Ishikawa (cell line): ENCODE results near the gene MAN2B2.

ENCODE experiments used
- CEBPB ChIP-seq: IDR thresholded peaks from 2 replicates; pipeline ENCODE4 v1.6.1; 2012
- CREB1 ChIP-seq: IDR thresholded peaks from 2 replicates; pipeline ENCODE4 v1.6.1; 2012; ENCODE audit warnings: low read depth
- EGR1 ChIP-seq: IDR thresholded peaks from 2 replicates; pipeline ENCODE4 v1.6.1; 2012
- EP300 ChIP-seq: IDR thresholded peaks from 2 replicates; pipeline ENCODE4 v1.6.1; 2012; ENCODE audit warnings: borderline replicate concordance
- FOXM1 ChIP-seq: IDR thresholded peaks from 2 replicates; pipeline ENCODE4 v1.6.1; 2012; ENCODE audit warnings: low read depth, borderline replicate concordance
- MAX ChIP-seq: IDR thresholded peaks from 2 replicates; pipeline ENCODE4 v1.6.1; 2012
- NFIC ChIP-seq: IDR thresholded peaks from 2 replicates; pipeline ENCODE4 v1.6.1; 2012
- RAD21 ChIP-seq: IDR thresholded peaks from 2 replicates; pipeline ENCODE4 v1.6.1; 2012; ENCODE audit warnings: low read depth
- REST ChIP-seq: IDR thresholded peaks from 2 replicates; pipeline ENCODE4 v1.6.1; 2012; ENCODE audit warnings: low read depth, mild to moderate bottlenecking
- TAF1 ChIP-seq: IDR thresholded peaks from 2 replicates; pipeline ENCODE4 v1.6.1; 2012; ENCODE audit warnings: low read depth, mild to moderate bottlenecking
- TCF12 ChIP-seq: IDR thresholded peaks from 2 replicates; pipeline ENCODE4 v1.6.1; 2012; ENCODE audit warnings: low read depth
- TEAD4 ChIP-seq: IDR thresholded peaks from 2 replicates; pipeline ENCODE4 v1.6.1; 2012
- USF1 ChIP-seq: IDR thresholded peaks from 2 replicates; pipeline ENCODE4 v1.6.1; 2012
- YY1 ChIP-seq: IDR thresholded peaks from 2 replicates; pipeline ENCODE4 v1.6.1; 2012; ENCODE audit warnings: low read depth
- ZBTB7A ChIP-seq: IDR thresholded peaks from 2 replicates; pipeline ENCODE4 v1.6.1; 2012; ENCODE audit warnings: low read depth

The MAN2B2 gene

GRCh38 chr4:6605114-6605513 lies 30.1 kb downstream of the MAN2B2 start:
- TF ChIP-seq RAD21 (no peak), CEBPB (no peak), EGR1 (no peak), NFIC (no peak), TCF12 (no peak), TEAD4 (no peak), FOXM1 (no peak), YY1 (no peak), REST (no peak), MAX (no peak), CREB1 (no peak), TAF1 (no peak), EP300 (no peak), USF1 (no peak), ZBTB7A (no peak)

GRCh38 chr4:6605605-6606004 lies 30.6 kb downstream of the MAN2B2 start:
- TF ChIP-seq TCF12 = no peak
- no peak for TF ChIP-seq REST
- no peak for TF ChIP-seq NFIC
- no peak for TF ChIP-seq RAD21
- TF ChIP-seq MAX = no peak
- no peak for TF ChIP-seq ZBTB7A
- TF ChIP-seq CEBPB = no peak
- no peak for TF ChIP-seq EP300
- no peak for TF ChIP-seq TAF1
- TF ChIP-seq FOXM1 = no peak
- no peak for TF ChIP-seq TEAD4
- no peak for TF ChIP-seq EGR1
- no peak for TF ChIP-seq USF1
- no peak for TF ChIP-seq CREB1
- TF ChIP-seq YY1 = no peak

- TF ChIP-seq NFIC = no peak
- TF ChIP-seq TCF12 = no peak
- no peak for TF ChIP-seq RAD21
- TF ChIP-seq USF1 = no peak
- no peak for TF ChIP-seq REST
- no peak for TF ChIP-seq YY1
- no peak for TF ChIP-seq FOXM1
- no peak for TF ChIP-seq EGR1
- TF ChIP-seq EP300 = no peak
- no peak for TF ChIP-seq MAX
- TF ChIP-seq TEAD4 = no peak
- TF ChIP-seq CEBPB = no peak
- TF ChIP-seq CREB1 = no peak
Measured at GRCh38 chr4:6606465-6607235, 31.7 kb downstream of the MAN2B2 start.
